ENCODE data around the gene BTNL8.

Gene BTNL8

GRCh38 chr5:180977852-180978251, 78.9 kb downstream of the BTNL8 start:
- DNase-seq (ENCODE audit: low read depth): peak; percentile 8
- no peak for TF ChIP-seq CTCF (IDR thresholded peaks at IDR 0.05; ENCODE audit: control insufficient read depth, extremely low read depth, insufficient read depth)
- H3K4me3 ChIP-seq (ENCODE audit: low read depth, low read length): no peak overlapping the region

GRCh38 chr5:180982008-180982741, 83.2 kb downstream of the BTNL8 start:
- no peak for DNase-seq (ENCODE audit: low read depth)
- H3K4me3 ChIP-seq (ENCODE audit: low read depth, low read length): no peak overlapping the region
- TF ChIP-seq CTCF (IDR thresholded peaks at IDR 0.05; ENCODE audit: control insufficient read depth, extremely low read depth, insufficient read depth): no peak

GRCh38 chr5:180988016-180988415, 89.1 kb downstream of the BTNL8 start:
- TF ChIP-seq CTCF (IDR thresholded peaks at IDR 0.05; ENCODE audit: control insufficient read depth, extremely low read depth, insufficient read depth): no peak
- no peak for DNase-seq (ENCODE audit: low read depth)
- no peak overlapping the region for H3K4me3 ChIP-seq (ENCODE audit: low read depth, low read length)

GRCh38 chr5:180988592-180988991, 89.6 kb downstream of the BTNL8 start, which contains the start of gene BTNL3:
BTNL3 (plus strand) TSS chr5:180988846; CDS start chr5:180989029, 183 bp downstream.
- H3K4me3 ChIP-seq (ENCODE audit: low read depth, low read length): no peak within 1 kb of the TSS
- TF ChIP-seq CTCF (IDR thresholded peaks at IDR 0.05; ENCODE audit: control insufficient read depth, extremely low read depth, insufficient read depth): no peak
- no peak for DNase-seq (ENCODE audit: low read depth)

GRCh38 chr5:180990086-180990881, 91.3 kb downstream of the BTNL8 start:
- TF ChIP-seq CTCF (IDR thresholded peaks at IDR 0.05; ENCODE audit: control insufficient read depth, extremely low read depth, insufficient read depth): no peak
- DNase-seq (ENCODE audit: low read depth): no peak
- no peak overlapping the region for H3K4me3 ChIP-seq (ENCODE audit: low read depth, low read length)

- no peak for DNase-seq (ENCODE audit: low read depth)
- no peak overlapping the region for H3K4me3 ChIP-seq (ENCODE audit: low read depth, low read length)
- no peak for TF ChIP-seq CTCF (IDR thresholded peaks at IDR 0.05; ENCODE audit: control insufficient read depth, extremely low read depth, insufficient read depth)
Measured at GRCh38 chr5:180990882-180991242, 91.9 kb downstream of the BTNL8 start.
